ENCODE measurements around the gene PCK1.

The PCK1 gene

GRCh38 chr20:57563522-57563921 lies 2.6 kb downstream of the PCK1 start:
- DNase-seq (ENCODE audit: extremely low spot score), result no peak
- no peak for TF ChIP-seq CTCF (IDR thresholded peaks at IDR 0.05; ENCODE audit: control extremely low read depth, extremely low read depth, low read depth, missing control alignments)
- ChIA-PET CTCF (no interaction called here), POLR2A (no interaction called here)

- no peak for TF ChIP-seq CTCF (IDR thresholded peaks at IDR 0.05; ENCODE audit: control extremely low read depth, extremely low read depth, low read depth, missing control alignments)
- CTCF ChIA-PET, result no interaction called here
- POLR2A ChIA-PET, result no interaction called here
- no peak for DNase-seq (ENCODE audit: extremely low spot score)
Observed at GRCh38 chr20:57564180-57564802, 3.4 kb downstream of the PCK1 start.

- POLR2A ChIA-PET, result no interaction called here
- no peak for DNase-seq (ENCODE audit: extremely low spot score)
- CTCF ChIA-PET, result interaction anchor here (0.9 to 1.0 kb wide), 2 partner anchors 13 to 30 kb away, joined by 3 to 4 read pairs; no protein-coding TSS in a partner anchor
- TF ChIP-seq CTCF (IDR thresholded peaks at IDR 0.05; ENCODE audit: control extremely low read depth, extremely low read depth, low read depth, missing control alignments), result no peak
Observed at GRCh38 chr20:57564951-57565642, 4.2 kb downstream of the PCK1 start.

- DNase-seq (ENCODE audit: extremely low spot score), result no peak
- POLR2A ChIA-PET, result no interaction called here
- CTCF ChIA-PET, result interaction anchor here (1.0 kb wide), 1 partner anchor 28 kb away, joined by 3 read pairs; no protein-coding TSS in a partner anchor
- TF ChIP-seq CTCF (IDR thresholded peaks at IDR 0.05; ENCODE audit: control extremely low read depth, extremely low read depth, low read depth, missing control alignments), result no peak
Observed at GRCh38 chr20:57566399-57566798, 5.5 kb downstream of the PCK1 start.

GRCh38 chr20:57566803-57567459 lies 6.0 kb downstream of the PCK1 start:
- no peak for DNase-seq (ENCODE audit: extremely low spot score)
- ChIA-PET CTCF (interaction anchor here (0.9 to 1.2 kb wide), 2 partner anchors 14 to 642 kb away, joined by 3 read pairs; no protein-coding TSS in a partner anchor), POLR2A (no interaction called here)
- no peak for TF ChIP-seq CTCF (IDR thresholded peaks at IDR 0.05; ENCODE audit: control extremely low read depth, extremely low read depth, low read depth, missing control alignments)

GRCh38 chr20:57567471-57568079 lies 6.7 kb downstream of the PCK1 start:
- ChIA-PET CTCF (interaction anchor here (0.9 to 1.2 kb wide), 2 partner anchors 14 to 641 kb away, joined by 3 read pairs; no protein-coding TSS in a partner anchor), POLR2A (no interaction called here)

More at GRCh38 chr20:57567471-57568079, 6.7 kb downstream of the PCK1 start:
- no peak for TF ChIP-seq CTCF (IDR thresholded peaks at IDR 0.05; ENCODE audit: control extremely low read depth, extremely low read depth, low read depth, missing control alignments)
- no peak for DNase-seq (ENCODE audit: extremely low spot score)

All from GM10248 (cell line).